ENCODE results near the gene GRIFIN.
"Not testable (repeated sequence)": the region's sequence is repeated elsewhere in the genome, so short reads cannot be mapped to it uniquely, and the experiment has no call there.

The GRIFIN gene

DNA sequence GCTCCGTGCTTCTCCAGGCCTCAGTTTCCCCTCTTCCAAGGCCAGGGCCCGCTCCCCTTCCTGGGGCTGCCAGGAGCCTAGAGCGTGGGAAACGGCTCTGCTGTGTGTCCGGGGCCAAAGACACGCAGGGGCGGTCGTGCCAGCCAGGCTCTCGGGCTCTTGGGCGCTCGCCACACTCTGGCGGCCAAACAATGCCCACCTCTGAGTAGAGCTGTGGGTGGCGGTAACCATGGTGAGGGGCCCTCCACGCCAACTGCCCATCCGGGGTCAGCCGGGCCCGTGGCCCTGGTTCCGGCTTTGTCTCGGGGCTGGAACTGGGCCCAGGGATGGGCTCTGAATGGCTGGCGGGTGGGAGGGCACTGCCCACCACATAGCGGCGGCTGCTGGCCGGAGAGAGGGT, 16.0 kb downstream of the GRIFIN start:
- Histone ChIP-seq H3K4me3 (no peak overlapping the region), H3K9ac (no peak overlapping the region), H4K20me1 (peaks cover 0 to 7% (median 0%) of the 10 kb centered on the region in 11 experiments; a peak in 1 of 22 replicates), H3K4me2 (no peak overlapping the region), H3K27me3 (no peaks in the 10 kb centered on the region), H3K9me3 (replicated peaks in 1 of 11) (0 out of 22 replicates have a peak, but pooled peaks cover 0 to 4% (median 0%) of the 10 kb centered on the region in 11 experiments), H3K4me1 (peaks cover 7 to 36% (median 23%) of the 10 kb centered on the region in 10 experiments; a peak in 16 of 20 replicates), H3K27ac (no peak overlapping the region), H3K36me3 (no peaks in the 10 kb centered on the region)
- no peak for TF ChIP-seq Cebpa-rat (IDR thresholded peaks at IDR 0.05)

- no peaks in the 10 kb centered on the region for H3K36me3 ChIP-seq
- H3K9me3 ChIP-seq (replicated peaks in 1 of 11): peaks cover 0 to 9% (median 0%) of the 10 kb centered on the region in 11 experiments; a peak in 1 of 22 replicates
- no peaks in the 10 kb centered on the region for H3K27me3 ChIP-seq
- H4K20me1 ChIP-seq: peaks cover 0 to 7% (median 0%) of the 10 kb centered on the region in 11 experiments; a peak in 1 of 22 replicates
- H3K9ac ChIP-seq: no peak overlapping the region
- no peak overlapping the region for H3K4me3 ChIP-seq
- no peak overlapping the region for H3K27ac ChIP-seq
- H3K4me2 ChIP-seq: 0 out of 22 replicates have a peak overlapping the region, but pooled peaks of 1 of the 11 experiments have one; percentile 8
- TF ChIP-seq Cebpa-rat (IDR thresholded peaks at IDR 0.05): no peak
- H3K4me1 ChIP-seq: peaks cover 7 to 38% (median 23%) of the 10 kb centered on the region in 10 experiments; a peak in 16 of 20 replicates
Measured at GRCh38 chr7:2459674-2460073, 16.5 kb downstream of the GRIFIN start.

DNA sequence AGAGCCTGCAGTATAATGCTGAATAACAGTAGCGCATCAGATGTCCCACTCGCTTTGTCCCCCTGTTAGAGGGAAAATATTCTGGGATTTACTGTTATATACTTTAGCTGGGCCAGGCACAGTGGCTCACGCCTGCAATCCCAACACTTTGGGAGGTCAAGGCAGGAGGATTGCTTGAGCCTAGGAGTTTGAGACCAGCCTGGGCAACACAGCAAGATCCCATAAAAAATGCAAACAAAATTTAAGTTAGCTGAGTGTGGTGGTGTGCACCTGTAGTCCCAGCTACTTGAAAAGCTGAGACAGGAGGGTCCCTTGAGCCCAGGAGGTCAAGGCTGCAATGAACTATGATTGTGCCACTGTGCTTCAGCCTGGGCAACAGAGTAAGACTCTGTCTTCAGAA, 22.3 kb downstream of the GRIFIN start:
- H3K36me3 ChIP-seq; H3K27me3 ChIP-seq; H3K9me3 ChIP-seq (replicated peaks in 1 of 11); H3K27ac ChIP-seq; H3K4me2 ChIP-seq; H3K9ac ChIP-seq; H3K4me3 ChIP-seq: not testable (repeated sequence)
- H4K20me1 ChIP-seq: peaks cover 0 to 10% (median 0%) of the 10 kb centered on the region in 11 experiments; a peak in 3 of 22 replicates
- peaks cover 13 to 61% (median 53%) of the 10 kb centered on the region in 10 experiments for H3K4me1 ChIP-seq

DNA sequence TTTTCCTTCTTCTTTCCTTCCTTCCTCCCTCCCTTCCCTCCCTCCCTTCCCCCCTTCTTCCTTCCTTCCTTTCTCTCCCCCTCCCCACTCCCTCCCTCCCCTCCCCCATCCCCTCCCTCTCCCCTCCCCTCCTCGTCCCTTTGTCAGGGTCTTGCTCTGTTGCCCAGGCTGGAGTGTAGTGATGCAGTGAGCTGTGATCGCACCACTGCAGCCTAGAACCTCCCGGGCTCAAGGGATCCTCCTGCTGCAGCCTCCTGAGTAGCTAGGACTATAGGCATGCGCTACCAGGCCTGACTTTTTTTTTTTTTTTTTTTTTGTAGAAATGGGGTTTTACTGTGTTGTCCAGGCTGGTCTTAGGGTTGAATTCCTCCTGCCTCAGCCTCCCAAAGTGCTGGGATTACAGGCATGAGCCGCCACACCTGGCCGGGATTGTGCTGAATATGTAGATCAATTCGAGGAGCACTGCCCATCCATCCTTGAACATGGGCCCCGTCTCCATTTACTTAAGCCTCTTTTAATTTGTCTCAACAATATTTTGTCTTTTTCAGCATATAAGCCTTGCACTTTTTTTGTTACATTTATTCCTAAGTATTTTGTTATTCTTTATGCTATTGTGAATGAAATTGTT, 23.4 kb downstream of the GRIFIN start:
- no peak for TF ChIP-seq Cebpa-rat (IDR thresholded peaks at IDR 0.05)
- no peaks in the 10 kb centered on the region for H3K36me3 ChIP-seq
- no peak overlapping the region for H3K4me3 ChIP-seq
- H3K27ac ChIP-seq: no peak overlapping the region
- H3K9ac ChIP-seq: no peak overlapping the region
- no peaks in the 10 kb centered on the region for H3K27me3 ChIP-seq
- peaks cover 0 to 7% (median 0%) of the 10 kb centered on the region in 11 experiments; a peak in 1 of 22 replicates for H3K9me3 ChIP-seq (replicated peaks in 1 of 11)
- no peak overlapping the region for H3K4me2 ChIP-seq
- peaks cover 13 to 55% (median 47%) of the 10 kb centered on the region in 10 experiments for H3K4me1 ChIP-seq
- H4K20me1 ChIP-seq: peaks cover 0 to 10% (median 0%) of the 10 kb centered on the region in 11 experiments; a peak in 4 of 22 replicates

DNA sequence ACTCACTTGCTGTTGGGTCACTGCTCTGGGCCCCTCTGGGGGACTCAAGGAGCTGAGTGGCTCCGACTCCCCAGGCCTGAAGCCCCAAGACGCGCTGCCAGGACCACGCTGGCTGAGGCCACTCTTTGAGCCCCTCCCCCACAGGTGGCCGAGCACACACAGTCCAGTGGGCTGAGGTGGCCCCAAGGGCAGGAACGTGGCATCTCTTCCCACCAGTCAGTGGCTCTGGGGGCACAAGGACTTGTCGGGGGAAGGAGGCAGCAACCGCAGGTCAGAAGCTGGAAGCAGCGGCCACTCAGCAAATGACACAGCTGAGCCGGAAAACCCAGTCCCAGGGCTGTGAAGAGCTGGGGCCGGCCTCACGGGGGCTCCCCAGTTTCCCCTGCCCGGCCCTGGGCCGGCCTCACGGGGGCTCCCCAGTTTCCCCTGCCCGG, 24.1 kb downstream of the GRIFIN start:
- no peak for TF ChIP-seq Cebpa-rat (IDR thresholded peaks at IDR 0.05)
- Histone ChIP-seq H3K9ac (peak overlapping the region; percentile 31 to 74 (median 64)), H3K4me3 (peak overlapping the region; percentile 38 to 68 (median 46); a peak in 19 of 20 replicates)

GRCh38 chr7:2451171-2452073, 24.8 kb downstream of the GRIFIN start:
- H3K4me2 ChIP-seq: peak overlapping the region; percentile 89 to 99 (median 97)
- H3K36me3 ChIP-seq: peaks cover 0 to 8% (median 0%) of the 10 kb centered on the region in 11 experiments; a peak in 3 of 22 replicates
- no peaks in the 10 kb centered on the region for H3K27me3 ChIP-seq
- peak overlapping the region; percentile 12 to 74 (median 66); a peak in 21 of 22 replicates for H3K27ac ChIP-seq
- H3K9ac ChIP-seq: peak overlapping the region; percentile 31 to 74 (median 64)
- H4K20me1 ChIP-seq: peaks cover 0 to 18% (median 0%) of the 10 kb centered on the region in 11 experiments; a peak in 8 of 22 replicates
- H3K4me3 ChIP-seq: peak overlapping the region; percentile 38 to 68 (median 46)
- H3K9me3 ChIP-seq (replicated peaks in 1 of 11): peaks cover 0 to 7% (median 0%) of the 10 kb centered on the region in 11 experiments; a peak in 1 of 22 replicates
- no peak for TF ChIP-seq Cebpa-rat (IDR thresholded peaks at IDR 0.05)
- H3K4me1 ChIP-seq: peaks cover 10 to 52% (median 43%) of the 10 kb centered on the region in 10 experiments

More for the DNA sequence above, 24.1 kb downstream of the GRIFIN start:
- Histone ChIP-seq H3K36me3 (peaks cover 0 to 1% (median 0%) of the 10 kb centered on the region in 11 experiments; a peak in 3 of 22 replicates), H3K4me1 (peaks cover 10 to 52% (median 42%) of the 10 kb centered on the region in 10 experiments), H3K4me2 (peak overlapping the region; percentile 89 to 99 (median 97)), H3K27me3 (no peaks in the 10 kb centered on the region), H4K20me1 (peaks cover 0 to 12% (median 0%) of the 10 kb centered on the region in 11 experiments; a peak in 5 of 22 replicates), H3K9me3 (replicated peaks in 1 of 11) (peaks cover 0 to 7% (median 0%) of the 10 kb centered on the region in 11 experiments; a peak in 1 of 22 replicates), H3K27ac (peak overlapping the region; percentile 12 to 74 (median 66); a peak in 21 of 22 replicates)

DNA sequence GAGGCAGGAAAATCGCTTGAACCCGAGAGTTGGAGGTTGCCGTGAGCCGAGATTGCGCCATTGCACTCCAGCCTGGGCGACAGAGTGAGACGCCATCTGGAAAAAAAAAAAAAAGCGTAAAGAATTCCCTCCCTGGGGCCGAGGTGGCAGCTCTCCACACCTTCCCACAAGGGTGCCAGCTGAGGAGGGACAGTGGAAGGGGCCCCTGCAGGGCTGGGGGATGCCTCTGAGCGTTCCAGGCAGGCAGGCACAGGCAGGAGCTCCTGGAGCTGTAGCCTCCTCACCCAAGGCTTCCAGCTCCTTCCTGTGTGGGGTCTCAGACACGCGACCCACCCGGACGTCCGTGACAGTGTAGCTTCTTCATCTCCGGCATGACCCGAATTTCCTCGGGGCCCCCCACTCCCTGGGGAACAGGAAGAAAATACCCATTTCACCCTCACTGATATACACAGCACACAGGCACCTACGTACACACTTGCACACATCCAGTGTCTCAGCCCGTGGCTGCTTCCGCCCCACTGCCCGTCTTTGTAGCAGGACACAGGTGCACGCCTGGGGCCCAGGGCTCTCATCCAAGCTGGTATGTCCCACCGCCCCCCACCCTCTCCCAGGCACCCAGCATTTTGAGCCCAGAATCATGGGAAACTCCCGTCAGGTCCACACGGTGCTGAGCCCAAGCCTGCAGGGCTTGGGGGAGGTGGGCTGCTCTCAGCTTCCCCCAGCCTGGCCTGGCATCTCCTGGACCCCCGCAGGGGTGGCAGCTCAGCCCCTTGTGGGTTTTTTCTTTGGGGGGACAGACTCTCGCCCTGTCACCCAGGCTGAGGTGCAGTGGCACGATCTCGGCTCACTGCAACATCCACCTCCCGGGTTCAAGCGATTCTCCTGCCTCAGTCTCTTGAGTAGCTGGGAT, 25.7 kb downstream of the GRIFIN start:
- H3K27ac ChIP-seq: no peak overlapping the region; a peak in 1 of 22 replicates
- peak overlapping the region in 7 of 11 experiments; percentile 1 to 70 (median 23); a peak in 4 of 22 replicates for H3K9ac ChIP-seq
- no peak for TF ChIP-seq Cebpa-rat (IDR thresholded peaks at IDR 0.05)
- H3K4me1 ChIP-seq: peaks cover 13 to 56% (median 47%) of the 10 kb centered on the region in 10 experiments
- H3K9me3 ChIP-seq (replicated peaks in 1 of 11): peaks cover 0 to 7% (median 0%) of the 10 kb centered on the region in 11 experiments; a peak in 1 of 22 replicates
- no peak overlapping the region for H3K4me3 ChIP-seq
- peaks cover 0 to 26% (median 0%) of the 10 kb centered on the region in 11 experiments; a peak in 8 of 22 replicates for H4K20me1 ChIP-seq
- H3K27me3 ChIP-seq: no peaks in the 10 kb centered on the region
- H3K4me2 ChIP-seq: peak overlapping the region in 9 of 11 experiments; percentile 26 to 99 (median 97); a peak in 17 of 22 replicates
- peaks cover 0 to 16% (median 0%) of the 10 kb centered on the region in 11 experiments; a peak in 4 of 22 replicates for H3K36me3 ChIP-seq

All from BLaER1 treated with 17β-estradiol and CSF1 and Interleukin-3, amounts not matched to agents 10 nM and 100 nM (cell line).